ENCODE measurements around the gene PLCB1.
A peak's percentile ranks its signal among the peaks of the same experiment; 100 is the strongest.

The PLCB1 gene

DNA sequence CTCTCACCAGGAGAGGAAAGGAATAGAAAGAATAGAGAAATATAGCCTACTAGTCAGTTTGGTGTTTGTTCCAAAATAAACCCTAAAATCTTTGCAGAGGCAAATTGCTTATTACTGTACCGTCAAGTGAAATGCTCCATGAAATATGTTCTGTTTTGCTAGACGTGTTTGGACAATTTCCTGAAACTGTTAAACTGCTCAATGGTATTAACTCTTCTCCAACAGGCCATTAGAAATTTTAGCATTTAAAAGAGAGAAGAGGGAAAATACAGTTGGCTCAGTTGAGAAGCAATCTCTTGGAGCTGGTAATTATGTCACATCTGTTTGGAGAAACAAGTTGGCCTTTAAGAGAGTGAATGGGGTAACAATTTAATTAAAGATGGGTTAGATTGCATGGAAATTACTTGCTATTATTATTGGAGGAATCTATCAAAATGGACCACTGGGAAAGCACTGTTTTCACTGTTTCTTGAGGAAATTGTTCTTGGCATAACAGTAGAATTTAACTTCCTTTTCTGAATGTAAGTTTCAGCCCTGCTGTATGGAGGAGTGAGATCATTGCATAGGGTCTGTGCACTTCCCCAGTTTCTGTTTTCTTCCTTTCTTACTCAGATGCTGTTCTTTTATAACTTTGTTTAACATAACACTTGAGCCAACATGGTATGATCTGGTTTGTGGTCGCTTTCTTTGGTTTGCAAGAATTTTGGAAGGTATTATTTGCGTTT is 373.6 kb downstream of the PLCB1 start:
- no peak for DNase-seq (ENCODE audit: low spot score)

DNA sequence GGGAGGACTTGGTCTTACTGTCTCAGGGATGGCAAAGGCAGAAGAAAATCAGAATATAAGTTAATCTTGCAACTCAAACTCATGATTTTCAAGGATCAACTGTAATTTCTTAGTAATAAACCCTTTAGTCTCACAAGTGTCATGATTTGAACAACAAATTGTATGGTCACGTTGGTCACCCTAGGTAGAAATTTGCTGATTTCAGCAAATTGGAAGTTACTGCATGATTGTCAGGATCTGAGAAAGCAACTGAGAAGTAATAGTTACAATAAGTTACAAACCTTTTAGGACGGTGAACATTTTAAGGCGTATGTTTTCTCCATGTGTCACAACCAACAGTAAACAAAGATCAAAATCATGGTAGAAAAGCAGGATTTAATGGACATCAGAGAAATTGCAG is 375.2 kb downstream of the PLCB1 start:
- DNase-seq (ENCODE audit: low spot score), result no peak

DNA sequence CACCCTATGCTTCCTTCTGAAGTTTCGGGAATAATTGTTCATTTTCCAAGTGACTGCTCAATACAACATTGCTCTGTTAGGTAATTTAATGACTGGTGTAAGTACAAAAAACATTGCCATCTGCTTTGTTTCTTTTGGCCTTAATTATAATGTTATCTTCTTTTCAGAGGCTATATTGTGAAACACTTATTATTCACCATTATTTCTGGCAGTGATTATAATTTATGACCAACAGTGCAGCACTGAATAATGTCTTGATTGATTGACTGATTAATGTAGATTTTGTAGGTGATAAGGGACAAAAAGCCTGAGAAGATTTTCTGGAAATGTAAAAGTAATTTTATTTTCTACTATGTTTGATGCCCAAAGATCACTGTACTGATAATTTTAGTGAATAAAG is 377.7 kb downstream of the PLCB1 start:
- DNase-seq (ENCODE audit: low spot score), result no peak

DNA sequence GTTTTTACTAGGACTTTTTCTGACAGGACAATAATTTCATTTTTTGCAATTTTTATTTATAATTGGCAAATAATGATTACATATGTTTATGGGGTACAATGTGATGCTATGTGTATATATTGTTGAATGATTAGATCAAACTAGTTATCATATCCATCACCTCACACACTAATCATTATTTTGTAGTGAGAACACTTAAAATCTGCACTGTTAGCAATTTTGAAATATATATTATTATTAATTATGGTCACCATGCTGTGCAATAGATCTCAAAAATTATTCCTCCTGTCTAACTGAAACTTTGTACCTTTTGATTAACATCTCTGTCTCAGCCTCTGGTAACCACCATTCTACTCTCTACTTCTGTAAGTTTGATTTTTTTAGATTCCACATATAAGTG is 378.7 kb downstream of the PLCB1 start:
- no peak for DNase-seq (ENCODE audit: low spot score)

DNA sequence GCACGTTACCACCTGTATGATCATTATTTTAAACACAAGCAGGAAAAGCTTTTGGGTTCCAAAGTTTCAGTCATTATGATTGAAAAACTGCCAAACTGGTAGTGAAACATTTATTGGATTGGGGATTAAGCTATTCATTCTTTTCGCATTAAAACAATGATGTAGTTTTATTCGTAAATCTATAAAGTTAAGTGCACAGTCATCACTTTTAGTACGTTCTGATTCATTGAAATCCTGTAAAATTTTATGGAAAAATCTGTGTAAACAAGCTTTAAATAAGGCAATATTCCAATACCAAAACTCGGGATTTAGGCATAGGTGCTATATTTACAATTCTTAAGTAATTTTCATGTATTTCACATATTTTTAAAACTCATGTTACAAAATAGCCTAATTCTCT is 379.9 kb downstream of the PLCB1 start:
- DNase-seq (ENCODE audit: low spot score), result no peak

DNA sequence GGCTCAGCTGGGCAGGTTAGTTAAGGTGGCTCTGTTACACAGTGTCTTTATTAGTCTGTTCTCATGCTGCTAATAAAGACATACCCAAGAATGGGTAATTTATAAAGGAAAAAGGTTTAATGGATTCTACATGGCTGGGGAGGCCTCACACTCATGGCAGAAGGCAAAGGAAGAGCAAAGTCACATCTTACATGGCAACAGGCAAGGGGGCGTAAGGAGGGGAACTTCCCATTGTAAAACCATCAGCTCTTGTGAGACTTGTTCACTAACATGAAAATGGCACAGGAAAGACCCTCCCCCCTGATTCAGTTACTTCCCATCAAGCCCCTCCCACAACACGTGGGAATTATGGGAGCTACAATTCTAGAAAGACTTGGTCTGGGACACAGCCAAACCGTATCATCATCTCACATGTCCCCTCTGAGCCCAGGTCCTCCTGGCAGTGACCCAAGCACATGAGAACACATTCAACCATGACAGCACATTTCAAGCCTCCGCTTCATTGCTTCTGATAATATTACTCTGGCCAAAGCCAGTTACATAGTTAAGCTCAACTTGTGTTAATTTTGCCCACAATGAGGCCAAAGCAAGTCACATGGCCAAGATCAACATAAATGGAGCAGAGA is 383.9 kb downstream of the PLCB1 start:
- DNase-seq (ENCODE audit: low spot score), result peak; percentile 70

DNA sequence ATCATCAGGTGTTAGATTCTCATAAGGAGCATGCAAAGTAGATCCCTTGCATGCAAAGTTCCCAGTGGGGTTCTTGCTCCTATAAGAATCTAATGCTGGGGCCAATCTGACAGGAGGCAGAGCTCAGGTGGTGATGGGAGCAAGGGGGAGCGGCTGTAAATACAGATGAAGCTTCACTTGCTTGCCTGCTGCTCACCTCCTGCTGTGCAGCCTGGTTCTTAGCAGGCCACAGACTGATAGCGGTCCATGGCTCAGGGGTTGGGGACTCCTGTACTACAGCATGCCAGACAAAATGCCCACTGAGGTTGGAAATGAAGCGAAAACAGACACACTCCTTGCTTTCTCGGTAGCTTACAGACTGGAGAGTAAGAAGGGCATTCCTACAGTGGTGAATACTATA is 386.8 kb downstream of the PLCB1 start:
- DNase-seq (ENCODE audit: low spot score), result no peak

DNA sequence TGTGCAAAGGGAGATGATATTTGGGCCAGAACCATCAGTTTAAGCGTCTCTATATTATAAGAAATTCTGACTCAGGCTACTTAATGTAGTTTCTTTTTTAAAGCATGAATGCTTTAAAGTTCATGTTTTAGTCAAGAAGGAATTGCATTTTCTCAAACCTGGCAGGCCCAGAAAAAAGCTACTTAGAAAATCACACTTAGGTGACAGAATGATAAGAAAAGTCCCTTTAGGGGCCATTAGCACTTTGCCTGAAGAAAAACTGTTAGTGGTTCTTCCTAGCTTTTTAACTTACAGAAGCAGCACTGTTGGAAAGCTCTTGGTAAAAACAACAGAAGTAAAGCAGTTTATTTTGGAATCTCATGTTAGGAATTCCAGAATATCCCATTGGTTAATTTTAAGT is 387.8 kb downstream of the PLCB1 start:
- no peak for DNase-seq (ENCODE audit: low spot score)

DNA sequence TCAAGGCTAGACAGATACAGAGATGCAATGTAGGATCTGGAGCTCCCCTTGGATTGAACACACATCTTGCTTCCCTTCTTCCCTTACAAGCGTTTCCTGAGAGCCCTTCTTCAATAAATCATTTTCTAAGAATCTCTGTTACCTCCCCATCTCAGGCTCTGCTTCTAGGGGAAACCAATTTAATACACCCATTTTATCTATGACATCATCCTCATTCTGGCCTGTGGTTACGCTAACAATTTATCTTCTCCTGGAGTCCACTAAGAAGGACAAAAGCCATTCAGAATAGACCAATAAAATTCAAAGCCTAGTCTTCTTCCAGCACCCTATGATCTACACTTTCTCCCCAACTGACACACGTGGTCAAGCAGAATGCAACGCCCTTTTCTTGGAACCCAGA is 390.1 kb downstream of the PLCB1 start:
- no peak for DNase-seq (ENCODE audit: low spot score)

DNA sequence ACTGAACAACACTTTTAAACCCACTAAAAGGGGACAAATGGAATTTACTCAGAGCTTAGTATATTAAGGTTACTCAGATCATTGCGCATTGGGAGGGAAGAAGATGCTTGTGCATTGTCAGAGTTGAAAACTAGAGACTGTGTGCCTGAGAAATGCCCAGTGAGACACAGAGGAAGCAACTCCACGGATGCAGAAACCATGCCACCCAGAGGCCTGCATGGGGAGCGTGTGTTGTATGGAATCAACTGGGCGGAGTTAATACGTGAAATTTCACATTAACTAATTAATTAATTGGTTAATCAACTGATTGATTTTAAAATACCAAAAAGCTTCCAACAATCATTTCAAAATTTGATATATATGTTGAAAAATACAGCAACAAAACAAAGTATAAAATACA is 391.6 kb downstream of the PLCB1 start:
- peak; percentile 23 for DNase-seq (ENCODE audit: low spot score)

DNA sequence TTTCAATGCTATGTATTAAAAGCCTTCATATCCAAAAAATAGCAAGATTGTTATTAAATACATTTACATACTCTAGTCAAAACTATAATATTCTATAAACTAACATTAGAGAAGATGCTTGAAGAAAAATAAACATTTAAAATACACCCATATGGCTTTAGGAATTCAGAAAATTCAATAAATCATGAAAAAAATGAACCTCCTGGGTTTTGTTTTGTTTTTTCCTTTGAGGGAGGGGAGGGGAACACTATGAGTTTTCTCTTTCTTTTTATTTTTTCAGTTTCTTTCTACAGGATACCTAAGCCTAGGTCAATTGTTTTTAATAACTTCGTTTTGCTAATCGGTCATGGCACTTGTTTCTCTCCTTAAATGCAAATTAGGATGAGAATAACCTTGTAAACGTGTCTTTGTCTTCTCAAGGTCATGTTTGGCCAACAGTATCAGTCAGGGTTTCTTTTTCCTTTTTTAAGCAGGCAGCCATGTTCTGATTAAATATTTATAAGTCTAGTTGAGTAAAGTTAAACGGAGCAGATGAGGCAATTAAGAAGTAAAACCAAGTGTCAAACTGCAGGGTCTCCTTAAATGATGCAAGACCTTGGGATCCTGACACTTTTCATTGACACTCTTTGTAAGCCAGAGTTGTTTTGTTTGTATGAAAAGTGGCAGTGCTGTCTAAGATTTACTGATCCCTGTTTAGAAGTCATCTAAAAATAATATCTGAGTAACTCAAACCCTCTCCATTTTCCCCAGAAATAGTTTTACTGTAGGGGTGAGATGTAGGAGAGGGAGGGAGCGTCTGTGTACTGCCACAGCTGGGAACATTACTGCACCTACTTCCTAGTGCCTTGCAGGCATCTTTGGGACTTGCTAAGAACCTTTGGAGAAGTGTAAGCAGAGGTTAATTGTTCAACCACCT is 392.3 kb downstream of the PLCB1 start:
- DNase-seq (ENCODE audit: low spot score), result no peak

DNA sequence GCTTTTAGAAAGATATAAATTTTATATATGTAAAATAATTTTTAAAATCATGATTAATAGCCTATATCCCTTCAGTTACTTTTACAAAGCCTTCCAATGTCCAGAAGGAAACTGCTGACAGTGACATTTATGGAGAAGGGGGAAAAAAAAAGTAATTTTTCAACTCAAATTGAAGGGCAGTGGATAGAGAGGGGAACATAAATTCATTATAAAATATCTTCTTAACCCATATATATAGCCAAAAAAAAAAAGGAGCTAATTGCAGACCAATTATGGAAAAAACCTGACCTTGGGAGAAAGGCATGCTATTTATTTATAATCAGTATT is 392.9 kb downstream of the PLCB1 start:
- DNase-seq (ENCODE audit: low spot score), result no peak

DNA sequence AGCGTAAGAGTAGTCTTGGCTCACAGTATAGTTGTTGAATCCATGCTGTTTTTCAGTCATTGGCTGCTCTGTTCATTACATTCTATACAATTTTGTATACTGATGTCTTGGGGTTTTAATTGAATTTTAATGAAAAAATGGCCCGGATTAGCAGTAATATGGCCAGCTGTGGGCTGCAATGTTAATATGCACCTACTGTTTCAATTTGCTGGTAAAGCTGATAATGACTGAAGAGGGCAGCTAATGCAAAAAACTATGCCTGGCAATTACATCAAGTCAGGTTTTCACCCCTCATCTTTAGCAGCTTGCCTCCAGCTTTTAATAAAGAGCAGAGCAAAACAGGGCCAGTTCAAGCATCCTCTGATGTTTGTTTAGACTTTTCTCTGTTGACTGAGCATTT is 394.5 kb downstream of the PLCB1 start:
- DNase-seq (ENCODE audit: low spot score), result no peak

DNA sequence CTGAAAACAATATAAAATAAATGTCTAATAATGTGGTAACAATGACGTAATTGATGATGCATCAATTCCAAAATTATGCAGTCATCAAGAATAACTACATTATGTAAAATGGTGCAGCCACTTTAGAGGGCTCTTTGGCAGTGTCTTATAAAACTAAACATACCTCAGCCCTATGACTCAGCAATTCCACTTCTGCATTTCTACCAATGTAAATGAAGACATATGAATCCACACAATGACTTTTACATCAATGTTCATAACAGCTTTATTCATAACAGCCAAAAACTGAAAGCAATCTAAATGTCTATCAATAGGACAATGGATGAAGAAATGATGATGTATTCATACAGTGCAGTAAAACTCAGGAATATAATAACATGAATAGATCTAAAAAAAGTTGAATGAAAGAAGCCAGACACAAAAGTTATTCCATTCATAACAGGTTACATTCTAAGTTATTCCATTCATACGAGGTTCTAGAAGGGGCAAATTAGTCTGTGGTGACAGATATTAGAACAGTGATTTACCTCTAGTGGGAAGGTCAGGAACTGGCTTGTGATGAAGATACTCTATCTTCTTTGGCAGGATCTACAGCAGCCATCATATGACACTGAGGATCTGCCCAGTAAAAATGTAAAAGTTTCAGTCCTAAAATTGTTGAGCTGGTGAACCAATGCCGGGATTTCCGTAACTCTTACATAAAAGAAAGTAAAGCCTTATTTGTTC is 396.1 kb downstream of the PLCB1 start:
- DNase-seq (ENCODE audit: low spot score), result no peak

DNA sequence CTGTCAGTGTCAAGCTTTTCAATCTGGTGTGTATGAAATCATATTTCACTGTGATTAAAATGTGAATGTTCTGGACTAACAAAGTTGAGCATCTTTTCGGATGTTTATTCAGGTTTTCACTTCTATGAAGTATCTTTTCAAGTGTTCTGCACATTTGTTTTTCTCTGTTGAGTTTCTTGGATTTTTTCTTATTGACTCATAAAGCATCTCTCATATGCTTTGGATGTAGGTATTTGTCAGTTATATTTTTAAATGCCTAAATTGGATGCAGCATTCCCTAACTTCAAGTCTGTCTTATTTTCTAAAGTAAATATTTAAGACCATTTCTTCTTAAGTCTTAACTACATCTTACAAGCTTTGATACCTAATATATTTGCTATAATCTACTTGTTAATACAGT is 398.0 kb downstream of the PLCB1 start:
- DNase-seq (ENCODE audit: low spot score), result no peak

DNA sequence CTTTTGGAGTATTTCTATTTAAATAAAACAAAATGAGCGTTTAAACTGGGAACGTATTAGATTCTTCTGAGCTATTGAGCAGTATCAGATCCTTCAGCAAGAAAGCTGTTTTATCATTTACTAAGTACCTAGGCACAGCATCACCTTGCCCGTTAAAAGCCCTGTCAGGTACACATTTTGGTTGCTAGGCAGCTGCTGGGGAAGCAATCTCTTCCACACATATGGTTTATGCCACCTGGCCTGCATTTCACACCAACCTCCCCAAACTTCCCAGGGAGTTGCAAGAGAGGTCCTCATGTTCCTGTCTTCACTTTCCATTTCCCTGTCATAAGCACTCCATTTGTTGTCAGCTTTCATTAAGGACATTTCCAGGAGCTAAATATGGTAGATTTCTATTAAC is 400.1 kb downstream of the PLCB1 start:
- no peak for DNase-seq (ENCODE audit: low spot score)

DNA sequence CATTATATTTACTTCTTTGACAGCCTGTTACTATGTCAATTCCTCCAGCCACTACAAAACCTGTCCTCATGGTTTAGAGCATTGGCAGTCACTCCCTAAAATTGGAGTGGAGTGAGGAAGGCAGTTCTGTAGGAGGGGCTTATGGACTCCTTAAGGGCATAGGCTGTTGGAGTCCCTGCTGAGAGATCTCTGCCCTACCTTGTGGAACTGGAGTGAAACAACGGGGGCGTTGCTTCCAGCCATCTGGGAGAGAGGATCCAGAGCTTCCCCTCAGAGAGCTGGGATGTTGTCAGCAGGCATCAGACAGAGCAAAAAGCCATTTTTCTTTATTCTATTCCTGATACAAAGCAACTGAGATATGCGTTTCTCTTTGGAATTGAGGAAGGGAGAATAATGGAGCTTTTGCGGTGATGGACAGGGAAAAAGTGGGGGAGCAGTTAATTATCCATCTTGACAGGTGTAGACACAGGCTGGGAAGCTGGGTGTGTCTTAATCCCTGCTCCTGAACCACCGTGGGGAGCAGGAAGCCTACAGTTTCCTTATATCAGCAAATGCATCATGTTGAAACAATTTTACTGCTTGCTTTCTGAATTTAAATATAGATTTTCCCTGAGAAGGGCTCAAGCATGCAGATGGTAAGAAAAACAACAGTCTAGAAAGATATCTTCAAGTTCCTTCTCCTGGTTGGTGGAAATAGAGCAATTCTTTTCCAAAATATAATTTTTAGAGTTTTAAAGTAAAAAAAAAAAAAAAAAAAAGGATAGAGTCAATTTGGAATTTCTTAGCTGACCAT is 402.5 kb downstream of the PLCB1 start:
- no peak for DNase-seq (ENCODE audit: low spot score)

DNA sequence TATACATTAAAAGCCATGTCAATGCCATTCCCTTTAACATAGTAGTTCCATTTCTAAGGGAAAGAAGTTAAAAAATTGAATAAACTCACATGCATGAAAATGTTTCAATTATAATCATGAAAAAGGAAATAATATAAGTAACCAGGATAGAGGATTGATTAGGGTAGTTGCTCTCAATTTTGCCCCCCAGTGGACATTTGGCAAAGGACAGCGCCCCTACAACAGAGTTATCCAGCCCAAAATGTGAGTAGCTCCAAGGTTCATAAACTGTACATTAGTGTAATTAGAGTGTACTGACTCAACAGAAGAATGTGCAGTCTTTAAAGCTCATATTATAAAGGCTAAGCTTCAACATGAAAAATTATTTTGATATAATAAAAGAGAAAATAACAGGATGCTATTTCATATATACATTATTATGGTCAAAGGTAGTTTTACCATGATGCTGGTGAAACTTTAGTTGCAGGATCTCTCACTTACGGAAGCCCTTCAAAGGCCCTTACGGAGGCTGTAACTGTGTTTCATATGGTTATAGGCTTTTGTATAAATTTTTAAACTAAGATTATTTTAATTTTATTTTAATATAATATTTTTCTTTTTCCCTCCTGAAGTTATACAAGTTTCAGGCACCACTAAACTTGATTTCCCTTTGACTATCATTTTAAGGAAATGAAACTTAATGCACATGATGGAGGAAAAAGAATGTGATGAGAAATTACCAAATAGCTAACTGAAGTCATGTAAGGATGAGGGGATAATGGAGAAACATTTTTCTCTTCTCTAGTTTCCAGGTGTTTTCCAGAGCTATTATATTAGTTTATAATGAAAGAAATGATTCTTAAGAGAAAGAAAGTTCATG is 403.6 kb downstream of the PLCB1 start:
- DNase-seq (ENCODE audit: low spot score), result no peak

DNA sequence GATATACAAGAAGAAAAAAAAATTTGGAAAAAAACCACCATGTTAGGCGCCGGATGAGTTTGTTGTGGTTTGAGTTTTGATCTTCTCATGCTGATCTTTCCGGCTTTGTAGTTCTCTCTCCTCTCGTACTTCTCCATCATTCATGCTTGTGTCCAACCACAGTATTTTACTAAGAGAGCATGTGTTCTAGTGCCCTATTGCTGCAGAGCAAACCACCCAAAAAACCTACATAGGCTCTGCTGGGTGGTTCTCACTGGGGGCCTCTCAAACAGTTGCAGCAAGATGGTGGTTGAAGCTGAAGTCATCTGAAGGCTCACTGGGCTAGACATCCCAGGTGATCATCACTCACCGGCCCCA is 404.2 kb downstream of the PLCB1 start:
- no peak for DNase-seq (ENCODE audit: low spot score)

DNA sequence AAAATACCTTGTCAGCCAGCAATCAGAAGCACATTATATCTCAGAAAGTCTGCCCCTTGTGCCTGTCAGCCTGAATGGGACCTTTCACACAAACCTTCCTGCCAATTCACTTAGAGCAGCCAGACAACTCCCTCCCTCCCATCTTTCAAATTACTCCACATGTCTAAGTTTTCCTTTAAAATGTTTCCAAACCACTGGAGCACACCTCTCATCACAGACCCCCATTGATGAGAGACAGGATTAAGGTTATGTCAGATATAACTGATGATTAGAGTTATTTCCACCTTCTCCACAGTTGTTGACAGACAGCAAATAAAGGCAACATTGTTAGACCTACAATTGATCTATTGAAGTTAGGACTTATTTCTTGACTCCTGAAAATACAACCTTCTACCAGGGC is 408.4 kb downstream of the PLCB1 start:
- DNase-seq (ENCODE audit: low spot score), result no peak

DNA sequence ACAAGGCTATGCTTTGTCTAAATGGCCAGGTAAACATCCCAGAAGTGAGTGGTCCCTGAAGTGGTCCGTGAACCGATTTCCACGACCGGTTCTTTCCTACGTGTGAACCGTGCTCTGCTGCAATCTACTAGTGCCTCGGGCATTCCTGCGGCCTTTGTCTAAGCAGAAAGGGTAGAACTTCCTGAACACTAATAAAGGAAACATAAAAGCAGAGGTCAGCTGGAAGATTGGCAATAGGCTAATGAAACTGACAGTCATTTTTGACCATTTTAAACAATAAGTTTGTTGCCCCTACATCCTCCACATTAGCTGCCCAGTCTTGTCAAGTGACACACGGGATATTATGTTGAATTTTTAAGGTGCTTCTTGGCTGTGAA is 410.0 kb downstream of the PLCB1 start:
- peak; percentile 31 for DNase-seq (ENCODE audit: low spot score)

All from kidney tubule cell (primary cell).